GM18909 (cell line): ENCODE data around the gene LAMA1.
"Not testable (repeated sequence)": the region's sequence is repeated elsewhere in the genome, so short reads cannot be mapped to it uniquely, and the experiment has no call there.

Experiments used
- ATAC-seq: cut with Tn5 transposase; IDR thresholded peaks from one replicate; pipeline ENCODE4 v1.9.1; 2021; ENCODE audit warnings: mild to moderate bottlenecking; ENCODE audit not compliant: unreplicated experiment, poor library complexity

LAMA1 gene, protein sequence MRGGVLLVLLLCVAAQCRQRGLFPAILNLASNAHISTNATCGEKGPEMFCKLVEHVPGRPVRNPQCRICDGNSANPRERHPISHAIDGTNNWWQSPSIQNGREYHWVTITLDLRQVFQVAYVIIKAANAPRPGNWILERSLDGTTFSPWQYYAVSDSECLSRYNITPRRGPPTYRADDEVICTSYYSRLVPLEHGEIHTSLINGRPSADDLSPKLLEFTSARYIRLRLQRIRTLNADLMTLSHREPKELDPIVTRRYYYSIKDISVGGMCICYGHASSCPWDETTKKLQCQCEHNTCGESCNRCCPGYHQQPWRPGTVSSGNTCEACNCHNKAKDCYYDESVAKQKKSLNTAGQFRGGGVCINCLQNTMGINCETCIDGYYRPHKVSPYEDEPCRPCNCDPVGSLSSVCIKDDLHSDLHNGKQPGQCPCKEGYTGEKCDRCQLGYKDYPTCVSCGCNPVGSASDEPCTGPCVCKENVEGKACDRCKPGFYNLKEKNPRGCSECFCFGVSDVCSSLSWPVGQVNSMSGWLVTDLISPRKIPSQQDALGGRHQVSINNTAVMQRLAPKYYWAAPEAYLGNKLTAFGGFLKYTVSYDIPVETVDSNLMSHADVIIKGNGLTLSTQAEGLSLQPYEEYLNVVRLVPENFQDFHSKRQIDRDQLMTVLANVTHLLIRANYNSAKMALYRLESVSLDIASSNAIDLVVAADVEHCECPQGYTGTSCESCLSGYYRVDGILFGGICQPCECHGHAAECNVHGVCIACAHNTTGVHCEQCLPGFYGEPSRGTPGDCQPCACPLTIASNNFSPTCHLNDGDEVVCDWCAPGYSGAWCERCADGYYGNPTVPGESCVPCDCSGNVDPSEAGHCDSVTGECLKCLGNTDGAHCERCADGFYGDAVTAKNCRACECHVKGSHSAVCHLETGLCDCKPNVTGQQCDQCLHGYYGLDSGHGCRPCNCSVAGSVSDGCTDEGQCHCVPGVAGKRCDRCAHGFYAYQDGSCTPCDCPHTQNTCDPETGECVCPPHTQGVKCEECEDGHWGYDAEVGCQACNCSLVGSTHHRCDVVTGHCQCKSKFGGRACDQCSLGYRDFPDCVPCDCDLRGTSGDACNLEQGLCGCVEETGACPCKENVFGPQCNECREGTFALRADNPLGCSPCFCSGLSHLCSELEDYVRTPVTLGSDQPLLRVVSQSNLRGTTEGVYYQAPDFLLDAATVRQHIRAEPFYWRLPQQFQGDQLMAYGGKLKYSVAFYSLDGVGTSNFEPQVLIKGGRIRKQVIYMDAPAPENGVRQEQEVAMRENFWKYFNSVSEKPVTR (N-terminal part only)

DNA sequence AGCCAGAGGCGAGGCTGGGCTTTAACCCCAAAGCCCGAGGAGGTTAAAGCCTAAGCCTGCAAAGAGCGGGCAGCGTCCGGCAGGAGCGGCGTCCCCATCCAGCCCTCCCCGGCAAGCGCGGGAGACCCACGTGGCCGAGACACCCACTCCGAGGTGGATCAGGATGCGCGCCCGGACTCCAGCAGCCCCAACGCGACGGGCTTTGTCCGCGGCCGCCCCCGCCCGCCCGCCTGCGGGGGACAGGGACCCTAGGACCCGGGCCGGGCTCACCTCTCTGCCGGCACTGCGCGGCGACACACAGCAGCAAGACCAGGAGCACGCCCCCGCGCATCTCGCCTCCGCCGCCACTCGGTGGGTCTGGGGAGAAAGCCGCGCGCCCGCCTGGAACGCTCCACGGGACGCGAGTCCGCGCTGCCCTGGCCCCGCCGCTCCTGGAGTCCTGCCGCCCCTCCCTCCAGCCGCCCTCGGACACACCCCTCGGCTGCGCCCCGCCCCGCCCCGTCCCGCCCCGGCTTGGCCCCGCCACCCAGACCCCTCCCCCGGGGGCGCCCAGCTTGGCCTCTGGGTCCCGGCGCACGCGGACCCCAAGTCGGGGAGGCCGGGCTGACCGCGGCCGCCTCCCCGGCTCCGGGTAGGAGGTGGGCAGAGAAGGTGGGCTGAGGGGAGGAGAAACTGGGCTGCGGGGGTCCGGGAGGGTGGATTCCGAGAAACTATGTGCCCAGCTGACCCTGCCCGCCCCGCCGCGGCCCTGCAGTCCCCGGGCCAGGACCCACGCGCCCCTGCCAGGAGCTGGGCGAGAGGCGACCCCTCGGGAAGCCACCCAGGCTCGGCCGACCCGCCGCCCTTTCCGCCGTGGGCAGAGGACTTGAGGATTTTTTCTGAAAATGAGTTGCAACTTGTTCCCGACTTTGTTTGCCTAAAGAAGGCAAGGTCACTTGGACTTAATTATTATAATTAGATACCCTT, at the start of gene LAMA1:
LAMA1 (minus strand) TSS at position 408 of the 966 bp plus-strand sequence; CDS start at position 331, 77 bp downstream.
- ATAC-seq = no peak

DNA sequence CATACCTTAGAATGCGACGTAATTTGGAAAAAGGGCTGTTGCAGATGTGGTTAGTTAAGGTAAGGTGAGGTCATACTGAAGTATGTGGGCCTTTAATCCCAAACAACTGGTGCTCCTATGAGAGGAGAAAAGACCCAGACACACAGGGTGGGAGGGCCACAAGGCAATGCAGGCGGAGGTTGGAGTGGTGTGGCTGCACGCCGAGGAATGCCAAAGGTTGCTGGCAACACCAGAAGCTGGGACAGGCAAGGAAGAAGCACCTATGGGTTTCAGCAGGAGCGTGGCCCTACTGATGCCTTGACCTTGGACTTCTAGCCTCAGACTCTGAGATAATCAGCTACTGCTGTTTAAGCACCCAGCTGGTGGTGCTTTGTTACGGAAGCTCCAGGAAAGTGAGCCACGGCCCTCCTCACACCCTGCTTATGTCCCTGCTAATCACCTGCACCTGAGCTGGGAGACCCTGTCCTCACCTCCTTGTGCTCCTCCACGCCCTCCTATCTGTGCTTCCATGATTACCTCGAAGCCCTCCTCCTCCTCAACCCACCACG, 48.3 kb upstream of the LAMA1 start:
- ATAC-seq = no peak

DNA sequence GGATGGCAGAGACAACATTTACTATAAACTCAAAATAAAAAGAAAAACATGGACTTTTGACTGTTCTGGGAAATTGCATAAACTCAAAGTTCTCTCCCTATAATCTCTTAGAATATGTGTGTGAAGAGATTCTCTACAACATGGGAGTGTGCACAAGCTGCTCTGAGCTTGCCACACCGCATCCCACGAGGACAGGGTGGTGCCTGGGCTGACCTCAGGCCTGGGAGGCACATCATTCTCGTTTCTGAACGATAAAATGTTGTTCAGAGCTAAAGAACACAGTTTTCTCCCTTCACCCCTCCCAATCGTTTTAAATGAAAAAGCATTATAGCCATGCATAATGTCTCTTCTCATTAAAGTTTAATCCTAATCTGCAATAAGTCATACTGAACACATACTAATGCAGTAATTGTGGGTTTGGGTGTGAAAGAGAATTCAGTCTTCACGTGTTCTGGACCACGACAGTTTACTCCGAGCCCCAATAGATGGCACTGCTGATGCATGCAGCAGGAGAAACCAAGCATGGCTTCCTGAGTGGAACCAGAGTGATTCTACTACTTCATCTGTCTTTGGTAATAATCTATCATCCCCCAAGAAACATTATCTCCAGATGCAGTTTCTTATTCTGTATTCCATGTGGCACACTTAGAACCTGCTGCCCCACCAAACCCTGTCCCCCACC, 46.9 kb upstream of the LAMA1 start:
- ATAC-seq = no peak

DNA sequence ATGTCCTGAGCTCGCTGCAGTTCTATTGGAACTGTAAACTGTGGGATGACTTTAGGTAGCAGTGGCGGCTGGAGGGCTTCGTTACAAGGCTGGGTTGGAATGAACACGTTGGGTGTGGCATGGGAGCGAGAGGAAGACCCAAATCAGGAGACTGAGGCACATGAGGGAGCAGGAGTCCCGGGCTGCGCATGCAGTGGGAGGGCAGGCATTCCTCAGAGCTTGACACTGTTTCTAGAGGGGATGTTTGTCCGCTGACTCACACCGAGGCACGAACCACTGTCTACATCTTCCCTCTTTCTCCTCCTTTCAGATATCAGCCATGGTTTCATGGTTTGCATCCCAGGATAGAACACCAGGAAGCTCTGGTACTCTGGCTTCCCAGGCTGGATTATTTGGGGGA, 40.6 kb upstream of the LAMA1 start:
- ATAC-seq = no peak

DNA sequence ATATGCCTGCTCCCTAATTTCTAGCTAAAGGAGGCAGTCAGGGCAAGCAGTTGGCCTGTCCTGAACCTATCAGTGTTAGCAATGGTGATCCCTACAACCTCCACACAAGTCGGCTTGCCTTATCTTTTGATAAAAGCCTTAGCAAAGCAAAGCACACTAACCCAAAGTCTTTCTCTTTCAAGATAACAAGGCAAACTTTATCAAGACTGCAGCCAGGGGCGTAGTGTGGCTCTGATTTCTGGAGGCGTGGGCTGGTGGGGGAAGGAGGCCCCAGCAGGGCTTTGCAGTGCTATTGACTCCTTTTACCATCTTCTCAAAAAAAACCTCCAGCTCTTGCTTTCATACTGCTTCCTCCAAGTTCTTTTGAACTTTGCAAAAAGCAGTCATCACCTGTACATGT, 40.2 kb upstream of the LAMA1 start:
- no peak for ATAC-seq

DNA sequence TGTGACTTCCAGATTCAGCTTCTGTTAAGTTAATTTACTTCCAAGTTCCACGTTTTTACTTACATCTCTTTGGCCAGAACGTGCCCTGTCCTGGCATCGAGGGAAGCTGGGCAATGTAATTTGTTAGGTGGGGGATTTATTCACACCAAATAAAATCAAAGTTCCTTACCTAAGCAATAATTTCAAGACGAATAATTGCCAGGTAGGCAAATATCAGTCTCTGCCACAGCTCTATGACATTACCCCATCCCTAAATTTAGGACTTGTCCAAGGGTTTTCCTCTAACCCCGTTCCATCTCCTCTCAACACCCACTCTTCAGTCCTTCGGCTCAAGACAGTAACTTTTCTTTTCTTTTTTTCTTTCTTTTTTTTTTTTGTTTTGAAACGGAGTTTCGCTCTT, 38.3 kb upstream of the LAMA1 start:
- ATAC-seq = no peak

DNA sequence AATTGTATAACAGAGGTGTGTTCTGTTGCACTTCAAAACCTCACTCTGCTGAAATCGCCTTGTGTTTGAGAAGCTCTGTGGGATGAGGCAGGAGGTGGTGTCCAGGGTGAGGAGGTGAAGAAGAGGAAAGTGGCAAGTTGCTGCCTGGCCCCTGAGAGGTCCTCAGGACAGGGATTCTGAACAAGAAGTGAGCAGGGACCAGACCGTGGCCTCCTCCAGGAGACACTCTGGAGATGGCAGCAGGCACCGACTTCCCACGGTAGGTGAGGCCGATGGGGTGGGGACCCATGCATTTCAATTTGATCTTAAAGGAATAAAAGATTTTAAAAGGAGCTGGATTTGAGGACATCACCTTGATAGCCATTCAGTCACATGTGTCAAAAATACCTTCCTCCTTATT, 37.5 kb upstream of the LAMA1 start:
- no peak for ATAC-seq

DNA sequence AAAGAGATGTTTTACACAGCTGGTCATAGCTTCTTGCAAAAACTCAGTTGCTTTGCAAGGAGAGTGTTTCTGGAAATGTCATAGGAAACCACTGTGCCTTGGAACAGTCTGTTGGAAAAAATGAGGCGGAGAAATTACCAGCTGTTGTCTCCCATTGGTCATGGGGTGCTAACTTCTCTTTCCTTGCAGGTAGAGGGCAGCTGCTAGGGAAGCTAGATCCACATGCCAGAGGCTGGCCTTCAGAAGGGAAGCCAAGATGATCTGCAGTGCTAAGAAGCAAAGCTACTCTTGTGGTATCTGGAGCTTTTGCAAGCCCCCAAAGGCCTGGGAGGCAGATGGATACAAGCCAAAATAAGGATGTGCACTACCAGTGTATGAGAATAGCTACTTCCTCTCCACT, 34.8 kb upstream of the LAMA1 start:
- no peak for ATAC-seq

DNA sequence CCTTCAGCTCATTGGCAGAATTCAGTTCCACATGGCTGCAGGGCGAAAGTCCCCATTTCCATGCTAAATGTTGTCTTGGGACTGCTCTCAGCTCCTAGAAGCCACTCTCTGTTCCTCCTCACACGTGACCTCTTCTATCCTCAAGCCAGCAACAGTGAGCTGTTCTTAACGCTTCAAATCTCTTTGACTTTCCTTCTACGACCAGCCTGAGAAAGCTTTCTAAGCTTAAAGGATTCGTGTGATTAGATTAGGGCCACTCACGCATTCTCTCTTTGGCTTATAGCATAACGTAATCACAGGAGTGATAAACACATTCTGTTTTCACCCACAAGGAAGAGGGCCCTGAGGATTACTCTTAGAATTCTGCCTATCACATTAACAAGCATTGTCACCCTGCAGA, 29.8 kb upstream of the LAMA1 start:
- ATAC-seq = no peak

DNA sequence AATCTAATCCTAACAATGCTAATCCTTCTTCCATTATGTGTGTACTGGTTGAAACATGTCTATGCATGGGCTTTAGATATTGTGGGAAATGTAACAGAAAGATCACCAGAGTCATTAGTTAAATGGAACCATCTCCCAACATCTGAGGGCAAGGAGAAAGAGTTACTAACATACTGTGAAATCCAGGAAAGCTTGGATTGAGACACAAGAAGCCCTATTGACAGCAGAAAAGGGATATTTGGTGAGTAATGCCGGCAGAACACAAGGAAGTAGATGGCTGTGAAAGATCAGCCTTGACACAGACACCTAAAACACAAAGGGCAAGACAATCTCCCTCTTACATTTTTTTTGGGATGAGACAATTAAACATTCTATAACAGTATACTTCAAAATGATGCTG, 28.5 kb upstream of the LAMA1 start:
- no peak for ATAC-seq

DNA sequence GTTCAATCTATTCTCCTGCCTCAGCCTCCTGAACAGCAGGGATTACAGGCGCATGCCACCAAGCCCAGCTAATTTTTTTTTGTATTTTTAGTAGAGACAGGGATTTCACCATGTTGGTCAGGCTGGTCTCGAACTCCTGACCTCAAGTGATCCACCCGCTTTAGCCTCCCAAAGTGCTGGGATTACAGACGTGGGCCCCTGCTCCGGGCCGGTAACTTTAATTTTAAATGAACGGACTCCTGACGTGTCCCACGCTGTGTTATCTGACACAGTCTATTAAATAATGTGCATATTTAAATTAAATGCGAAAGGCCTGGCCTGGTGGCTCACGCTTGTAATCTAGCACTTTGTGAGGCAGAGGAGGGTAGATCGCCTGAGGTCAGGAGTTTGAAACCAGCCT, 27.3 kb upstream of the LAMA1 start:
- ATAC-seq = not testable (repeated sequence)

DNA sequence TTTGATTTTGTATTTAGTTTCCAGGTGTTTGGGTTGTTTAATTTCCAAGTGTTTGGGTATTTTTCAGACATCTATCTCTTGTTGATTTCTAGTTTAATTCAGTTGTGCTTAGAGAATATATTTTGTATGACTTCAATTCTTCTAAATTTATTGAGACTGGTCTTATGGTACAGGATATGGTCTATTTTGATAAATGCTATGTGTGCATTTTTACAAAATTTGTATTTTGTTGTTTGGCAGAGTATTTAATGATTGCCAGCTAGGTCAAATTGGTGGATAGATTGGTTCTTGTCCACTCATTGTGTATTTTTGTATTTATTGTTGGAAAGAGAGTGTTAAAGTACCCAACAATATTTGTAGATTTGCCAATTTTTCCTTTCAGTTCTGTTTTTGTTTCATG, 23.7 kb upstream of the LAMA1 start:
- ATAC-seq = no peak

DNA sequence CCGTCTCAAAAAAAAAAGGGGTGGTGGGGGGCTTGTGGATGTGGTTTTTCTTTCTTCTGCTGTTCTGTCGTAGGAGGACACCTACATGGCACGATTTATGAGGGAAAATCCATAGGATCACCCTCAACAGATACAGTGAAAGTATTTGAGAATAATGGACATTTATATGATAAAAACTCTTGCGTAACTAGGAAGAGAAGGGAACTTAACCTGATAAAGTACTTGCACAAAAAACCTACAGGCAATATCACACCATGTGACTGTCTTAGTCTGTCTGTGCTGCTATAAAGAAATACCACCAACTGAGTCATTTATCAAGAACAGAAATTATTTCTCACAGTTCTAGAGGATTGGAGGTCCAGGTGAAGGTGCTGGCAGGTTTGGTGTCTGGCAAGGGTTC, 21.8 kb upstream of the LAMA1 start:
- ATAC-seq = no peak

DNA sequence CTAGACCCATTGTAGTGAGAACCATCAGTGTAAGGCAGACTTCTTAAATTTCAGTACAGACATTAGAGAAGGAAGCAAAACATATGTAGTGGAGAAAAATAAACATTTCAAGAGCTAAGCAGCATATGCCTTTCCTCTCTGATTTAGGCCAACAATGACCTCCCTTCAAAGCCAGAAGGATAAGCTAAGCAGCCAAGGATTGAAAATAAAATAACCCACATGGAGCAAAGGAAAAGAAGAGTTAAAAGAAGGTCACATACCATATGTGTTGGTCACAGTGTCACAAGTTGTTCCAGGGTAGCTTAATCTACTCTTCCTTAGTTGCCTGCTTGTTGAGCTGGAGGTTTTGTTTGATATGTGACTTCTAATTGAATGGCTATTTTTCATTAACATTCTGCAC, 15.6 kb upstream of the LAMA1 start:
- ATAC-seq = no peak

DNA sequence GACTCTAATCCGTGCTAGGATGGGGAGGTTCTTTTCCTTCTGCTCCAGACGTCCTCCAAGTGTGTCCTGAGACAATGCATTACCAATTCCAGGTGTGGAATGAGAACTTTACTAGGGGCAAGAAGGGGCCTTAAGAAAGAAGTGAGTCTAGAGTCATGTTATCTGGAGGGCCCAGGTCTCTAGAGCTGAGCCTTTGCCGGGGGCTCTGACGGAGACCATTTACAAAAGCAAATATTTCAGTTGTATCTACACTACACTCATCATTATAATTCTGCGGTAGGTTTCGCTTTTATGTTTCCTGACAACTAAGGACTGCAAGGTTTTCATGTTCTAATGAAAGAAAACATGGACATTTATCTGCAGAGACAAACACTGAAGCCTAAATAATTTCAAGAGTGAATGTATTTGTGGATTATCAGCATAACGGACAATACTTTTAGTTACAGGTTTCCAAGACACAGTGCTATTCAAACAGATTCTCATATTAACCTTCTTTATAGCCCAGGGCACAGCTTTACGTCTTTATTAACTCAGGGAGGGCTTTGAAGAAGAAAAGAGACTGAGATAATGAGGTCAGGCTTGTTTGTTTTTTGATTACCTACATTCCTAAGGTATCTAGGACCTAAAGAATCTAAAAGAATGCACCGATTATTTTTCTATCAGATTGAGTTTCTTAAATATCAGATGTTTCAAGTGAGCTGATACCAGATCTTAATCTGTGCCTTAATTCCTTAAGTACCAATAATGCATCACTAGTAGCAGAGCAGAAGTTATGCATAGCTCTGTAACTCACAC, 15.0 kb upstream of the LAMA1 start:
- no peak for ATAC-seq

DNA sequence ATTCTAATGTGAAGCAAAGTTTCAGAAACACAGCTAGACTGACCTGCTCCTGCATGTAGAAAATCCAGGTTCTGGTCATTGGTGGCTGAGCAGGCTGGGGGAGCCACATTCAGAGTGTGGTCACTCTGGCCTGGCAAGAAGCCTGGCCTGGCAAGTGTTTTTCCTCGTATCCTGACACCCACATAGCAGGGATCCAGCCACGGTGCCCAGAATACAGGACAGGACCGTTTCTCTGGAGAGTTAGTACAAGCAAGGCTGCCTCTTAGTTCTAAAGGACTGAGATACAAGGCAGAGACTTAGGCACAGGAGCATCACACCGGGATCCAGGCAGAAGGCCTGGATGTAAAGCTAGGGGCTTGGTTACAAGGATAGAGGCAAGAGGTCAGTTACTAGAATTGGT, 4.8 kb upstream of the LAMA1 start:
- no peak for ATAC-seq

DNA sequence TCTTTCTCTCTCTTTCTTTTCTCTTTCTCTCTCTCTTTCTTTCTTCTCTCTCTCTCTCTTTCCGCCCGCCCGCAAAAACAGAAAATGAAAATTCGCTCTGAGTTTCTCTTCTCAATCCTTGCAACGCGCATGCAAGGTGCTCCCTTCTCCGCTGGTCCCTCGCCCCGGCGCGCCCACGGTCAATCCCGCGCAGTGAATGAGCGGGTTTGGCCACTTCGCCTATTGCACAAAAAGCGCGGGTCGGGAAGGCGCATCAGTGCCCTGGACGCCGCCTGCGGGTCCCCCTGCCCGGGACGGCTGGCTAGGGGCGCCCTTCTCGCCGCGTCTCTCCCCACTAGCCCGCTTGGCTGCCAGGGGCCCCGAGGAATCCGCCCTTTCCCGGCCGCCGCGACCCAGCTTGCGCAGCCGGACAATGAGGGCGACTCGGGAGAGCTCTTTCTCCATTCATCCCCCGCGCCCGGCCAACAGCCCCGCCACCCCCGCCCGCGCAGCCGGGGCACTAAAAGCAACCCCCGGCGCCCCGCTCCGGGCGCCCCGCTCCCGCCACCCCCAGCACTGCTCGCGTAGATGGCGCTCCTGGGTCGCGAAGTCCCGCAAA, 706 bp downstream of the LAMA1 start:
- no peak for ATAC-seq
